Caco-2 (cell line): ENCODE results near the gene MYBPHL. TPM values are rescaled to one million over a fixed set of nuclear protein-coding genes. Genes with fewer than 3 reads are reported as not detected.

Experiments used
- BruUV-seq: library from RNA; stranded (reverse); fragments of 400-500 nt; replicated peaks from 2 replicates; lab custom pipeline; 2021; lab: Mats Ljungman, UMichigan
- CTCF ChIA-PET: fragments of 300-600 bp; sonication (Branson Sonifier 250); formaldehyde crosslinking; loops from one replicate; lab custom pipeline; 2022; ENCODE audit warnings: antibody characterized with exemption; lab: Charles Lee
- POLR2A ChIA-PET: fragments of 300-600 bp; sonication (Branson Sonifier 250); formaldehyde crosslinking; loops from one replicate; lab custom pipeline; 2022; ENCODE audit warnings: antibody characterized with exemption; lab: Charles Lee
- DNase-seq, 2 experiments: peaks; one replicate each; pipeline versions ENCODE4 v3.0.0 to v3.0.0-alpha.2; 2020 to 2022
- H3K27me3 ChIP-seq: replicated peaks from 2 replicates; pipeline ENCODE4 v1.6.0; 2011; ENCODE audit warnings: low read length; ENCODE audit not compliant: control insufficient read depth, insufficient read depth
- H3K36me3 ChIP-seq: 2 replicates; pipeline ENCODE4 v1.5.1; 2011; ENCODE audit warnings: low read length; ENCODE audit not compliant: control insufficient read depth, insufficient read depth
- H3K4me1 ChIP-seq: fragments of 250-450 bp; sonication (Bioruptor Pico); 2 replicates; pipeline ENCODE4 v1.5.1; 2020; ENCODE audit warnings: mild to moderate bottlenecking
- H3K4me3 ChIP-seq: 2 replicates; pipeline ENCODE4 v1.5.1; 2011; ENCODE audit warnings: low read depth, mild to moderate bottlenecking, control low read depth, low read length
- H3K9me3 ChIP-seq: fragments of 250-450 bp; sonication (Bioruptor Pico); 2 replicates; pipeline ENCODE4 v1.5.1; 2020; ENCODE audit warnings: mild to moderate bottlenecking, moderate library complexity
- H3K27ac Mint-ChIP-seq: one replicate; pipeline ENCODE4 v1.8.0; 2022; ENCODE audit warnings: mixed read lengths; ENCODE audit not compliant: unreplicated experiment
- H3K27me3 Mint-ChIP-seq: one replicate; pipeline ENCODE4 v1.8.0; 2022; ENCODE audit warnings: mixed read lengths; ENCODE audit not compliant: insufficient read depth, unreplicated experiment
- H3K36me3 Mint-ChIP-seq: one replicate; pipeline ENCODE4 v1.8.0; 2022; ENCODE audit warnings: mild to moderate bottlenecking, mixed read lengths; ENCODE audit not compliant: insufficient read depth, unreplicated experiment
- H3K4me1 Mint-ChIP-seq: one replicate; pipeline ENCODE4 v1.8.0; 2022; ENCODE audit warnings: low read depth, mixed read lengths; ENCODE audit not compliant: unreplicated experiment
- H3K4me3 Mint-ChIP-seq: one replicate; pipeline ENCODE4 v1.8.0; 2022; ENCODE audit warnings: mild to moderate bottlenecking, moderate library complexity, mixed read lengths; ENCODE audit not compliant: unreplicated experiment
- H3K9me3 Mint-ChIP-seq: one replicate; pipeline ENCODE4 v1.8.0; 2022; ENCODE audit warnings: mixed read lengths; ENCODE audit not compliant: unreplicated experiment
- CTCF ChIP-seq, 2 experiments: fragments of 200-600 bp in 1 of 2; IDR thresholded peaks; 1 replicate in 1 of 2; 2 replicates in 1 of 2; pipeline versions ENCODE4 v1.5.1 to v1.8.0; 2011 to 2022; ENCODE audit warnings: antibody characterized with exemption in 1 of 2, control low read depth in 1 of 2, inconsistent platforms in 1 of 2, low read depth in 1 of 2, low read length in 1 of 2, mild to moderate bottlenecking in 1 of 2, moderate library complexity in 1 of 2; ENCODE audit not compliant: insufficient read depth in 1 of 2, severe bottlenecking in 1 of 2, unreplicated experiment in 1 of 2
- intact Hi-C: fragments of 100-400 bp; cut with micrococcal nuclease; formaldehyde crosslinking; loops from one replicate; pipeline ENCODE4 v1.10.0; 2022; ENCODE audit not compliant: unreplicated experiment
- total RNA-seq: library from RNA; stranded (reverse); gene quantifications from 2 replicates; pipeline ENCODE4 v1.2.3, GENCODE V29; 2022

The MYBPHL gene
- total RNA-seq, 1 experiment from 2014 or later, result not detected

DNA sequence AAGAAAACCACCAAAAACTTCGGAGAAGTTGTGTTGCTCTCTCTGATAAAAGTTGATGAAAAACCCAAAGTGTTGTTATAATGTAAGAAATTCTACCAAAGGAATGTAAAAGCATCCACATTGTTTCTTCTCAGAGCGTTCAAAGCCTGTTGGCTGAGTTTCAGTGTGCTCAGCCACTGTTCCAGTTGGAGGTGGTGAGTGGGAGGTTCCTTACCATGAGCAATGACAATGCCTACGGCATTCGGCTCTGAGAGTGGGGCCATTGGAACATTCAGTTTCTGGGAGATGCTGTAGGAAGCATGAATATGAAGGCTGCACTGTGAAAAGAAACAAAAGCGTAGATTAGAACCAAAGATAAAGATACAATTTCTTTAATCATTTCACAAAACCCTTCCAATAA is 20.5 kb upstream of the MYBPHL start:
- no peaks in the 10 kb centered on the region for H3K36me3 ChIP-seq
- no peak overlapping the region for H3K27ac Mint-ChIP-seq
- no peak for DNase-seq
- no peaks in the 10 kb centered on the region for H3K4me1 Mint-ChIP-seq
- no TSS peak for BruUV-seq
- peaks cover 10% of the 10 kb centered on the region for H3K9me3 Mint-ChIP-seq
- H3K9me3 ChIP-seq, result 0 out of 2 replicates have a peak, but pooled peaks cover 10% of the 10 kb centered on the region
- intact Hi-C loops, result no loop called here
- no peaks in the 10 kb centered on the region for H3K4me1 ChIP-seq
- POLR2A ChIA-PET, result no interaction called here
- H3K4me3 ChIP-seq, result no peak overlapping the region
- no peaks in the 10 kb centered on the region for H3K27me3 ChIP-seq
- no peak overlapping the region for H3K4me3 Mint-ChIP-seq
- peaks cover 24% of the 10 kb centered on the region for H3K36me3 Mint-ChIP-seq
- no peak for TF ChIP-seq CTCF (IDR thresholded peaks at IDR 0.05; ENCODE audit: insufficient read depth in 1 of 2, low read depth in 1 of 2, low read length in 1 of 2, severe bottlenecking in 1 of 2, unreplicated experiment in 1 of 2)
- CTCF ChIA-PET, result no interaction called here
- no peaks in the 10 kb centered on the region for H3K27me3 Mint-ChIP-seq

DNA sequence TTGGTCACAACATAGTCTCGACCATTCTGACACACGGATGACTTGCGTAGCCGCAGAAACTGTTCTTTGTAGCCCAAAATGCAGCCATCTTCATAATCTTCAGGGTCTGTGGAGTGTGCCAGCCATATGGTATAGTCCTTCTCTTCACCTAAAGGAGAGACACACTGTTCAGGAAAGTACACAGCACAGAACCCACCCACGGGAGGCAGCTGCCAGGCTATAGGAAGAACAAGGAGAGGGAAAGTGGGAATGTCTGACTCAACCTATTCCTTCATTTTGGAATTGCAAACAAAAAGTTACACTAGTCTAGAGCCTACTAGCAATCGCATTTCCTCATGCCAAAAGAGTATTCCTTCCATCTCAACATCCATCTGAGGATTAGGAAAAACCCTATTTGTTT is 16.2 kb upstream of the MYBPHL start:
- H3K4me3 ChIP-seq, result no peak overlapping the region
- ChIA-PET CTCF (no interaction called here), POLR2A (no interaction called here)
- H3K4me1 Mint-ChIP-seq, result no peaks in the 10 kb centered on the region
- H3K4me1 ChIP-seq, result no peaks in the 10 kb centered on the region
- no peaks in the 10 kb centered on the region for H3K36me3 ChIP-seq
- no peaks in the 10 kb centered on the region for H3K27me3 Mint-ChIP-seq
- H3K27me3 ChIP-seq, result no peaks in the 10 kb centered on the region
- BruUV-seq, result no TSS peak
- TF ChIP-seq CTCF (IDR thresholded peaks at IDR 0.05; ENCODE audit: insufficient read depth in 1 of 2, low read depth in 1 of 2, low read length in 1 of 2, severe bottlenecking in 1 of 2, unreplicated experiment in 1 of 2), result no peak
- peaks cover 23% of the 10 kb centered on the region for H3K36me3 Mint-ChIP-seq
- H3K9me3 Mint-ChIP-seq, result no peaks in the 10 kb centered on the region
- no peaks in the 10 kb centered on the region for H3K9me3 ChIP-seq
- intact Hi-C loops, result no loop called here
- H3K4me3 Mint-ChIP-seq, result no peak overlapping the region
- no peak for DNase-seq
- H3K27ac Mint-ChIP-seq, result no peak overlapping the region

DNA sequence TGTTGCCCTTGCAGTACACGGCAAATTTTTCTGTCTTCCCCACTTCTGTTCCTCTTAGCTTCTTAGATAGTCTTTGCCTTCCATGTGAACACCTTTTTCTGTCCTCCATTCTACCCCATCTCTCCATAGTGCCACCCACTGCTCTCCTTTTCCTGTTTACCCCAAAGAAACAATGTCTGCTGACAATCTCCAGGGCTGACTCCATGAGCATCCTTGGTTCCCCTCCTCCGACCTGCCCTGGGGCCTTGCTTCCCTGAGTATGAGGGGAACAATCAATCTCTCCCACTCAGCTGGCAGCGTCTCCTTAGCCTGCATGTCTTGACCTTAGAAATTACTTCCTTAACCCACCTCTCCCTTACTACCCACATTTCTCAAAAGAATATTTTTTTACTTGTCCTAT is 12.3 kb upstream of the MYBPHL start:
- H3K4me1 ChIP-seq, result no peaks in the 10 kb centered on the region
- H3K4me3 Mint-ChIP-seq, result no peak overlapping the region
- no peaks in the 10 kb centered on the region for H3K4me1 Mint-ChIP-seq
- ChIA-PET POLR2A (no interaction called here), CTCF (interaction anchor here (0.6 to 1.1 kb wide), 2 partner anchors 42 to 209 kb away, joined by 3 read pairs; no protein-coding TSS in a partner anchor)
- H3K9me3 ChIP-seq, result no peaks in the 10 kb centered on the region
- TF ChIP-seq CTCF (IDR thresholded peaks at IDR 0.05; ENCODE audit: insufficient read depth in 1 of 2, low read depth in 1 of 2, low read length in 1 of 2, severe bottlenecking in 1 of 2, unreplicated experiment in 1 of 2), result no peak
- no peak overlapping the region for H3K27ac Mint-ChIP-seq
- no peak overlapping the region for H3K4me3 ChIP-seq
- intact Hi-C loops, result no loop called here
- no TSS peak for BruUV-seq
- H3K27me3 Mint-ChIP-seq, result no peaks in the 10 kb centered on the region
- no peaks in the 10 kb centered on the region for H3K27me3 ChIP-seq
- no peaks in the 10 kb centered on the region for H3K9me3 Mint-ChIP-seq
- H3K36me3 Mint-ChIP-seq, result peaks cover 16% of the 10 kb centered on the region
- DNase-seq, result no peak
- no peaks in the 10 kb centered on the region for H3K36me3 ChIP-seq
